NCI-H2196 (cell line): ENCODE results near the gene MBP.

Experiments
- DNase-seq: peaks from one replicate; lab custom pipeline; 2025; ENCODE audit not compliant: unreplicated experiment; lab: John Stamatoyannopoulos, UW

Gene MBP

DNA sequence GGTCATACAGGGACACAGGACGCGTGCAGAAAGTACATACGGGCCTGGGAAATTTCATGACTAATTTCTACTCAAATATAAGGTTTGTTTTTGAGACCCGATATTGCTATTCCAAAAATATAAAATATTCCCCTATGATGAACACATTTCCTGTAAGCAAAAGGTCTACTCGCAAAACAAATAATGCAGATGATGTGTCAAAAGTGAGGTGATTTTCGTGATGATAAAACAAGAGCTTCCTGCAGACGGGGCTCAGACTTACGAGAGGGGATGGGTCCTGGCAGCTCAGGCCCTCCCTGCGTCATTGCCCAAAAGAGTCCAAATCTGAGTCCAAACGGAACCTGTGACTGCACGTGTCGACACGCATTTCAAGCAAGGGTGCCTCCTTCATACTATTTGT, 62.7 kb downstream of the MBP start:
- no peak for DNase-seq

DNA sequence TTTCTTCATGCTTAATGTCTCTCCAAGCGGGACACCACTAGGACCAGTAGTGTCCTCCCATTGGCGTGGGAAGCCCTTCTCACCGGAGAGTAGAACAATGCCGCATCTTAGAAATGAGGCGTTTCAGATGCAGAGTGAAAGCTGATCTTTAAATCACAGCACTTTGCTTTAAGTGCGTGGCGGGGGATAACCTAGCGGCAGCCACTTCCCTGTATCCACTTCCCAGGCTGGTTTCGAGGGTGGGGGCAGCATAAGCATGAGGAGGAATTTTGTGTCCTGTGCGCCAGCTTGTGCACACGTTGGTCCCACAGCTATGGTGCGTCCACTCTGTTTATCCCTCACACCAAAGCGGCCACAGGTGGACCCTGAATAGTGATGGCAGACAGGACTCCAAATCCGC, 63.1 kb downstream of the MBP start:
- DNase-seq, result no peak

DNA sequence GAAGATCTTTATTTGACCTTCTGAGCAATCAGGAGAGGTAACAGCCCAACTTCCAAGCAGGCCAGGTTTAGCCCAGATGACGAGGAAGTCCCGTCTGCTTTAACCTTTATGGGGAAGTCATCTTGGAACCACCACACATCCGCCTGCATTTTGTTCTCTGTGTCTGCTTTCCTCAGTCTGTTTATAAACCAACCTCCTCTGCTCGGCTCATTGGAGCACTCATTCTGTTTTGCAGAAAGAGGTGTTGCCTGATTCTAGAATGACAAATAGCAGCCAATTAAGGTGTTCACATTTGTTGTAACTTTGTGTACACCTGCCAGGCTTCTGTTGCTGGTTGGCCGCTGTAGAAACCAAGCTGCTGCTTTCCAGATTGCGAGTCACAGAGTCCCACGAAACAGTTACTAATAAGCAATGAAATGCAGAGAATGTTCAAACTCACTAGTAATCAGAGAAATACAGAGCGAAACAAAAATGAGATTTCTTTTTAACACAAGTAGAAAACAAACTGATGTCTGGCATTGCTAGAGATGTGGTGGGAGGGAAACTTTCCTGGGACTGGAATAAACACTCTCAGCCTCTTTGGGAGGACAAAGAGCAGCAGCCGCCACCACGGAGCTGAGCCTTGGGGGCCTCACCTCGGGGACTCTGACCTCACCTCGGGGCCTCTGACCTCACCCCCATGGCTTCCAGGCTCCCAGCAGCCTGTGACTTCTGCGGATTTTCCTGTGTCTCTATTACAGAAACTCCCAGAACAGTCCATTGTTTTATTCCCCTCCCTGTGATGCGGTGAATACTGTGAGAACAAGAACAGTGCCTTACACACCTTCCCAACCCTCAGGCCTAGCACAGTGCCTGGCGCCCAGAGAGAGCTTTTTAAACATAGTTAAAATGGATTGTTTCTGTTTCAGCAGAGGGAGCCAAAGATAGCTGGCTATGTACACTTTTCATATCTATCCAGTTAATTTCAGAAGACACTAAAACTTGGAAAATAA, 64.0 kb downstream of the MBP start:
- no peak for DNase-seq

DNA sequence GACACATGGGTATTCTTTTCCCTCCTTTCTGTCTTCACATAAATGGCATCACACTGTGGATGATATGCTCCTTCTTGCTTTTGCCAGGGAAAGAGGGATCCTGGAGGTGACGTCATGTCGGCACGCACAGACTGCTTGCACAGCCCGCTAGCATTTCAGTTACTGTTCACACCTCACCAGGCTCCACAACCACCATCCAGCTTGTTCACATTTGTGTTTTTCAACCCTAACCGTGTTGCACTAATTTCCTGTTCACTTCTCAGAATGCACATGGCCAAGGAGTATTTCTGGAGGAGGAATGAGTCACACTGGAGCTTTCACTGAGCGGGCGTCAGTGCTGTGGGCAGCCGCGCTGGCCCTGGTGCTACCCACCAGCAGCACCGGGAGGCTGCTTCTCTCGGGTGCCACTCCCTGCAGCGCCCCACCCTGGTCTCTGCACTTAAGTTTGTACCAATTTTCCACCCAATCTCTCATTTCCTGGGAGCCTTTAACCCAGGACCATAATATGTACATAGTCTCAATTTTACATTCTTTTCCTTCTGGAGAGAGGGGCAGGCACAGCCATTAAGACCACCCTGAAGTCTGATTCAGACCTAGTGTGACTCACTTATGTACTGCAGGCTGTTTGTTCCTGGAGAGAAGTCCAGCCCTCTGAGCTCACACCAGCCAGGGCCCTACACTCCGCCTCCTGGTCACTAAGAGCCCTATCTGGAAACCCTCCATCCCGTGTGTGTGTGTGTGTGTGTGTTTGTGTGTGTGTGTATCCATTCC, 65.1 kb downstream of the MBP start:
- no peak for DNase-seq

DNA sequence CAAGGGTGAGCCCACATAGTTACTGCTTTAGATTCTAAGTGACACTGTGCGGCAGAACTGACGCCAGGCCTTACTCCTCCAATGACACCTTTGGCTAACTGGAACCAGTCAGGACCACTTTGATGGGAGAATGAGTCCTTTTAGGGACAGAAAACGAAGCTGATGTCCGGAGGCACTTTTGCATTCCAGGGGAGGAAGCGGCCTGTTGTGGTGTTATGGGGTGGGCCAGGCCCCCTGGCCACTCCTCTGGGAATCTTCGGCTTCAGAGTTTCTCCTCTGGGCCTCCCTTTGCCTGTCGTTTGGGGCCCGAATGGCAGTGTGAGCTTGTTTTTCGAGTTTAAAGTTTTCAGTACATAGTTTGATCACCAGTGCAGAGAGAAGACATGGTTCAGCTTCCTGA, 65.9 kb downstream of the MBP start:
- no peak for DNase-seq

DNA sequence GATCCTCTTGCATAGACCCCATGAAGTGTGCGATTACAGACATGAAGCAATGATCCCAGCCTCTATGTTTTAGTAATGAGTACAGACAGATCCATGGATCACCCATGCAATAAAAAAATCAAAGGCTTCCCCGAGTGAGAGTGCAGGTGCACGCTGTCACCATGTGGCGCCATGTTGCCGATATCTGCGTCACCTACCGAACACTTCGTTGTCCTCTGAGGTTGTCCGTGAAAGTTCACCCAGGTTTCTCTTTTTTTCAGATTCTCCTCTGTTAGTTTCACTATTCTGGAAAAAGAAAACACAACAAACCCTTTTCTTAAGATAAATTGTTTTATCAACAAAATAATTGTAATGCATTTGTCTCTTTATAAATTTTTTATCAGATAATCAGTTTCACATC, 66.5 kb downstream of the MBP start:
- no peak for DNase-seq

DNA sequence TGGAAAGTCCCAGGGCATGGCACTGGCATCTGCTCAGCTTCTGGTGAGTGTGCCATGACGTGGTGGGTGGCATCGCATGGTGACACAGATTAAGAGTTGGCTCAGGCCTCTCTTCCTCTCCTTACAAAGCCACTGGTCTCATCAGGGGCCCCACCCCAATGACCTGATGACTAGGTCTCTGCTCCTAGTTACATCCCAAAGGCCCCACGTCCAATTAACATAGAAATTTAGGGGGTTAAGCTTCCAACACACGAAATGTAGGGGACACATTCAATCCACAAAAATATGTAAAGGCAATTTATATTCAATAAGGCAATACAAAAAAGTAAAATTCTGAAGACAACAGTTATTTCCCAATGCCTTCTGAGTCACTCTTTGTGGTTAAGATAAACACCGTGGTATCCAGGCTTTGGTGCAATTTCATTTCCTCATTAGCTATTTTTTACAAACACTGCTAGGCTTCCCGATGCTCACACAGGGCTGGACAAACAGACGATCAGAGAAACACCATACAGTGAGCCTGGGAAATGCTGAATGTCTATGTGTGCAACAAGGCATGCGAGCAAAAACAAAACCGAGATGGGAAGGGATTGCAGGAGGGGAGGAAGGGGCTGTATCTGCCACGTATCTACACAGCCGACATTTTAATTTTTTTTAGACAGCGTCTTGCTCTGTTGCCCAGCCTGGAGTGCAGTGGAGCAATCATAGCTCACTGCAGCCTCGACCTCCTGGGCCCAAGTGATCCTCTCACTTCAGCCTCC, 67.2 kb downstream of the MBP start:
- no peak for DNase-seq

DNA sequence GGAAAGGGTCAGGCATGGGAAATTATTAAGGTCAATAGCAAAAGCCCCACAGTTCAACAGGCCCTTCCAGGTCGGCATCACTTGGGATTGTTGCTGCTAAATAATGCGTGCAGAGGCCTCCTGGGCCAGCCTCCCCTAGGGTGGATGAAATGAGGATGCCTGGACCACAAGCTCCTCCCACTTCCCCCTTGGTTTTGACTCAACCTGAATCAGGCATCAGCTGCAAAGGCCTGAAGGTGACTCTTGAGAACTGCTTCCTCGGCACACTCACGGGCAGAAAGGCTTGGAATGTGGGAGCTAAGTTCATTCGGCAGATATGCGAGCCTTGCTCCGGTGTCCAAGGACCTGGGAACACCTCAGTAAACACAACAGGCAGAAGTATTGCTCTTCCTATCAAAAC, 69.3 kb downstream of the MBP start:
- DNase-seq, result no peak

DNA sequence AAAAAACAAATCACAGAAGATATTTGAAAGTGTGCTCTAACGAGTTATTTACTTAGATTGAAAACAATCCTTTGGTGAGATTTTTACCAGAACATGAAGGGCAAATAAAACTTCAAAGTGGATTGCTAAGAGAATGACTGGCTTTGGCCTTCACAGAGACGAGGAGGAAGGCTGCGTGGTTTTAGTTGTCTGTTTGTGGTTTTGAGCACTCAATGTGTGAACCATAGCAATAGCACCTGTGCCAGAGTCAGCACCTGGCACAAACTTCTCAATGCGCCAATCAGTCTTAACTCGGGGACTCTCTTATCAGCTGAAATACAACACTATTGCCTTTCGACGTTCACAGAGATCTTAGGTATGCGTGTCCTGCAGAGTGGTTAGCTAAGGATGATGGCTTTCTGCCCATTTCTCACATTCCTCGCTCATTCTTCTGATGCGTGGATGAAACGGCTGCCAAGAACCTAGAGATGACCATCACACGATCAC, 70.0 kb downstream of the MBP start:
- DNase-seq, result peak; percentile 34

DNA sequence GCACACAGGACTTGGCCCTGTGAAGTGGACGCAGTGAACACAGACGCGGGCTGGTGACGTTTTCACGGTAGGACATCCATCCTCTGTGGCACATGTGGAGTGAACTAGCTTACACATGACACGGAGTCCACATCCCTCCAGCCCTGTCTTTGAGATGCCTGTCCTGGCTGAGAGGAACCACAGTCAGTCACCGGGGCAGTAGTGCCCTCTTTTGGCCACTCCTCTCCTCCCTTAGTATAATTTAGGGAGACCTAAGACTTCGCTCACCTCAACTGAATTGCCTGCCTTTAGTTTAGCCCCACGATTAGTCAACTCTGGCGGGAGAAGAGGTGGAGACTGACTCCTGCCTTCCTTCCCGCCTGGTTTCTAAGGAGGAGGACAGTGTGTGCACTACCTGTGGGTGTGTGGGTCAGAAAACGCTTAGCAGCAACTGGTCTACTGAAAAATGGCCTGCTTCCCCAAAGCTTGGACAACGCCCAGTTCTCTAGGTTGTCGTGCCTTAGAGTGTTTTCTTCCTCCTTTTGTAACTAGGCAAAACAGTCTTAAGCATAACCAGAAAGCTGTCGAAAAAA, 70.6 kb downstream of the MBP start:
- DNase-seq, result no peak

DNA sequence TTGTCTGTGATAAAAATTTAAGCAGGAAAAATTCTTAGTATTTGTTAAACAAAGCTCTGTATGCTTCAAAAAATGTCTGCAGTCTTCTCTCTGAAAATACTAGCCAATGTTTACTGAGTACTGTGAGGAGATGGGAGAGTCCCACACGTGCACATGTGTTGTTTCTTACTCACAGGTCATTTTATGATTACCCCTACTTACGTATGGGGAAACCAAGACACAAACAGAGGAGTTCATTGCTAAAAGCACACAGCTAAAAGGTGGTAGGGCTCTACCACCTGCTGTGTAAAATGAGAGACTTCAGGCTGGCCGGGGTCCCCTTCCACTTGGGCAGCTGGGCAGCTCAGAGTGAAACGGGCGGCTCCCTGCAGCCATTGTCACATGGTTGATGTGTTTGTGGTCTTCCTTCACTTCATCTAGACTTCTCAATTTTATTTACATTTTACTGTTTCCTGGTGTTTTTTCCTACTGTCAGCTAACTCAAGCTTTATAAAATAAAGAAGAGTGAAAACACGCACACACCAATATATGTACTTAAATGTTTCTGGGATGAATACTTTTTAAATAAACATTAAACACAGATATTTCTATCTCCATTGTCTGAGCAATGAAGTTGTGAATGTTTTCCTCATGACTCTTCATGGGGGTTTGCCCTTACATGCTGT, 71.2 kb downstream of the MBP start:
- no peak for DNase-seq

DNA sequence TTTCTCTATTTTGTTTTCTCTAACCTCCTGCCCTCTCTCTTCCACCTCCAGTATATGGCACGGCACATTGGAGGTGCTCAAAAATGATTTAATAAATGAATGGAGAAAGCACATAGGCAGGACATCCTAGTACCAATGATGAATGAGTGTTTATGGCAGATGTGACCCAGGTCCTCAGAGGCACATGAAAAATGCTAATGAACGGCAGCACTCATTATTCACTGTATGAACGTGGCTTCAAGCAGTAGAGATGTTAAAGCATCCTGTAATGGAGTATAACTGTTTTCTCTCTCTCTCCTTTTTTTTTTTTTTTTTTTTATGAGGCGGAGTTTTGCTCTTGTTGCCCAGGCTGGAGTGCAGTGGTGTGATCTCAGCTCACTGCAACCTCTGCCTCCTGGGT, 72.4 kb downstream of the MBP start:
- DNase-seq, result no peak

DNA sequence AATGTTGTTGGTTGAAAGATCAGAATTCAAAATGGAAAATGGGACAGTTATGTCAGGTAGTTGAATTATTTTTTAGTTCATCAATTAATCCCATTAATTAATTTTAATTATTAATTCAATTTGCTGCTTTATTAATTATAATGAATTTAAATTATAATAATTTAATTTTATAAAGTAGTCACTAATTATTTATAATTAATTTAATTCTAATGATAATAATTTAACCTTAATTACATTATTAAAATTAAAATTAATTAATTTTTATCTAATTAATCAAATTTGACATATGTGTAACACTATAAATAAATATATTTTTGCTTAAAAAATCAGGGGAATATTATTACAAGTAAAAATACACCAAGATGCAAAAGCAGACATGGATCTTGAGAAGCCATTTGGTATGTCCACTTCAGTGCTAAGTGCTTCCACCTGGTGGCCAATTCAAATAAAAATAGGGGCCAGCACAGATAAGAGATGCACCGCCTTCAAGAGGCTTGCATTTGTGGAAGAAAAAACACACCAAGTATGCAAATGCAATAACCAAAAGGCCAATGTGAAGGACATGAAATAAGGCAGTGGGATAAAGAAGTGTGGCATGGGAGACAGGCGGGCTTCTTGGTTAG, 73.2 kb downstream of the MBP start:
- DNase-seq, result peak; percentile 36

DNA sequence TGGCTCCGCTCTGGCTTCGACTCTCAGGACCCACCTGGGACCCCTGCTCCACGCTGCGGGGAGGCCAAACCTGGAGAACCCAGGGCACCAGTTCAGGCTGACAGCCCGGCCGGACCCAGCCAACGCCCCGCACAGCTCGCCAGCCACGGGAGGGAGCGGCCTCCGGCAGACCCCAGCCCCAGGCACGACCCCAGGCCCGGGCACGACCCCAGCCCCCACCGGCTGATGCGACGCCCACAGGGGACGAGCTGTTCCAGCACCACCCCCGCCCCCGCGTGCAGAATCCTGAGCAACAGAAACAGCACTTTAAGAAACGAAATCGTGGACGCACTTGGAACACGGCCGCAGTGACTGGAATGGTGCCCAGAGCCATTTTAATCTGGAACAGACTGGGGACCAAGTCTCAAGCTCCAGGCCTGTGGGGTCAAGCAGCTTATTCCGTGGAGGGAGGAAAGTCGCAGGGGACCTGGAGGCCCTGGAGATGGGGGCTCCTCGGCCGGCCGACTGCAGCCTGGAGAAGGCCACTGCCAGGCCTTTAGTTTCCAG, 74.2 kb downstream of the MBP start:
- no peak for DNase-seq

DNA sequence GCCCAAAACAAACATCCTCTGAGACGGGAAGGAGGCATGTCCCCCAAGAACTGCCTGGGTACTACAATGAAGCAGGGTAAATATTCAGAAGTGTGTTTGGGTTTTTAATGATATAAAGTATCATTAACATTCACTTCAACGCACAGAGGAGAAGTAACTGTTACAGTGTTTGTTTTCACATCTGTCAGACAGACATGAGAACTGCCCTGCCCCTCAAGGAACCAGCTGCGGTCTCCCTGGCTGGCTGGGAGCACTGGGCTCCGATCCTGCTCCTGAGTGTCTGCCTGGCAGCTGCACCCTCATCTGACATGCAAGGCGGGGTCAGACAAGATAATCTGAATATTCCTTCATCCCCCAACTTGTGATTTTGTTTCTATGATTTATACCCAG, 75.6 kb downstream of the MBP start:
- peak; percentile 36 for DNase-seq

DNA sequence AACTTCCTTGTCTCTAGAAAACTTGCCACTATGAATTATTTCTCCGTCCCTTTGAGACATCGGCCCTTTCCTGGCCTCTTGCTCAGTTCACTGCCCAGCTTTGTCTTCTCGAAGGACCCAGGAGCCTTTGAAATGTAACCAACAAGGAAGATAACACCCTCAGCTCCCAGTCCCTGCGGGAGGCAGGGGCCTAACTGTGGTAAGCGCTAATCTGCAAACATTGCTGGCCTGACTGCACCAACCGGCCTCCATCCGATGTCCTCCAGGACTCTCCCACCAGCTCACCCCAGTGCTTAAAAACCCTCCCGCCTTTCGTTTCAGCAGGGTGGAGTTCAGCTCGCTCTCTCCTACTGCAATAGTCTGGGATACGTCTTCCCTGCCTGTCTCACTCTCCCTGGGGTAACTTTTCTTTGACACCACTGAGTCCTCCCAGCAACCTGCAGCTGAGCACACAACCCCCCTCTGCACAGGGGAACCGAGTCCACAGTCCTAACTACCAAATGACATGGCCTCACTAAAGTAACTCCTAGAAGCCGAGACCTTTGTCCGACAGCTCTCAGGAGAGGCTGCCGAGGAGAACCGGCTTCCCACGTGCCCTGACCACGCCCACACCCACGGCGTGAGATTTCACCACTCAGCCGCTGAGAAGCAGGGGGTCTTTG, 76.1 kb downstream of the MBP start:
- no peak for DNase-seq

DNA sequence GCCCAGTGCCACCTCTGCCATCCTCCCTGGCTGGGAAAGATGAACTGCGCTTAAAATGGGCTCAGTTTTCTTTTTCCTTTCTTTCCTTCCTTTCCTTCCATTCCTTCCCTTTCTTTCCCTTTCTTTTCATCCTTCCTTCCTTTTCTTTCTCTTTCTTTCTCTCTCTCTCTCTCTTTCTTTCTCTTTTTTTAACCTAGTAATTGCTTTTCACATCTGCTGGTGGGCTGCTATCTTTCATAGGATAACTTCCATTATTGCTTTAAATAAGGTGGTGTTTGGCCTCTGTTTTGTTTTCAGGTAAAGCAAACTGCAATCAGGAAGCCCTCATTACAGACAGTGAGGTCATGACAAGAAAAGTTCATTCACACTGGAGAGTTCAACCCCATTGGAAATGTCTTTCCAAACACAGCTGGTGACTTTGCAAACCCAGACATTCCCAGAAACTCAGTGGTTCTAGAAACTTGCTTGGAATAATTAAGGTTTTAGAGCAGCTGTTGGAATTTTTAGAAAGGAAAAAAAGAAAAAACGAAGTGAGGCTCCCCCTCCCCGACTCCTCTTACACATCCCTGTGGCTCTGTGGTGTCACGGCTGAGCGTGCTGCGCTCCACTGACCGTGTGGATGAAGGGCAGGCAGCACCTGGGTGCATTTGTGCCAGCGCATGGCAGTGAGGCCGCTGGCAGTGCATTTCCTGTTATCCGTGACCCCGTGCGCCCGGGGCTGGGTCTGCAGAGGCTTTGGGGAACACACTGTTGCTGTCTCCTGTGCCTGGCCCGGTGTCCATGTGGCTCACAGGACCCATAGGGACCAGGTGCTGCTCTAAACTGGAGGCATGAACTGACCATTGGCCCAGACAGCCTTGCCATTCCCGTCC, 76.9 kb downstream of the MBP start:
- no peak for DNase-seq
